GM21526 (cell line): ENCODE results near the gene MEAK7.
"Not testable (repeated sequence)": the region's sequence is repeated elsewhere in the genome, so short reads cannot be mapped to it uniquely, and the experiment has no call there.

Source experiments
- ATAC-seq: cut with Tn5 transposase; IDR thresholded peaks from one replicate; pipeline ENCODE4 v1.9.1; 2021; ENCODE audit warnings: moderate library complexity; ENCODE audit not compliant: unreplicated experiment, low FRiP score

MEAK7 gene

GRCh38 chr16:84534815-84535214 lies 30.4 kb upstream of the MEAK7 start:
- no peak for ATAC-seq

GRCh38 chr16:84532855-84533486 lies 28.5 kb upstream of the MEAK7 start:
- no peak for ATAC-seq

- ATAC-seq: no peak
These were observed 27.8 kb upstream of the MEAK7 start for GRCh38 chr16:84532291-84532724.

- ATAC-seq: no peak
These were observed 27.2 kb upstream of the MEAK7 start for GRCh38 chr16:84531671-84532111.

DNA sequence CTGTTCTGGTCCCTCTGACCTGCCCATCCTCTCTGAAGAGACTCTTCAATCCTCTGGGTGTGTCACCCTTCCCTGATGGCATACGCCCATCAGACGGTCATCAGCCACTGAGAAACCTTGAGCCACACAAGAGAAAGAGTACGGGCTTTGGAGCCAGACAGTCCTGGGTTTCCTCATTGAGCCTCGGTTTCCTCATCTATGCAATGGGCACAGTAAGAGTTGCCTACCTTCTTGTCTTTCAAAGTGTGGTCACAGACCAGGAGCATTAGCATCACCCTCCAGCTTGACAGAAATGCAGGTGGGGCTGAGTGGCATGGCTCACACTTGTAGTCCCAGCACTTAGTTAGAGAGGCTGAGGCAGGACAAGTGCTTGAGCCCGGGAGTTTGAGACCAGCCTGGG lies 26.1 kb upstream of the MEAK7 start:
- no peak for ATAC-seq

GRCh38 chr16:84529607-84530006 lies 25.1 kb upstream of the MEAK7 start:
- ATAC-seq: no peak

DNA sequence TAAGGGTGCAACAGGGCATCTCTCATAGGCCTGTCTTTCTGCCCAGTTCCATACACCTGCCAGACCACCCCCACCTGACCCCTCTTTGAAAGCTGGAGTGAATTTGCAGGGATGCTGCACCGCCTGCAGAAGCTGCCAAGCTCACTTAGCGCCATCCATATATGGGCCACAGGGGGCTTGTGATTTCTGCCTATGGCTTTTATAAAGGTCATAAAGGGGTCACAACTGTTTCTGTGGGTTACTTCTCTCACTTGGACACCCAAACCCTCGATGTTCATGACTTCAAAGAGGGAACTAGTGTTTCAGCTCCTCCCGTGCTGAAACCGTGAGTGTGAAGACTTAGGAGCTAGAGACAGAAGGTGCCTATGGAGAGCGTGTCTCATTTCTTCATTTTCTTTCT lies 23.9 kb upstream of the MEAK7 start:
- ATAC-seq: no peak

- no peak for ATAC-seq
These were observed 23.2 kb upstream of the MEAK7 start for GRCh38 chr16:84527532-84528269.

DNA sequence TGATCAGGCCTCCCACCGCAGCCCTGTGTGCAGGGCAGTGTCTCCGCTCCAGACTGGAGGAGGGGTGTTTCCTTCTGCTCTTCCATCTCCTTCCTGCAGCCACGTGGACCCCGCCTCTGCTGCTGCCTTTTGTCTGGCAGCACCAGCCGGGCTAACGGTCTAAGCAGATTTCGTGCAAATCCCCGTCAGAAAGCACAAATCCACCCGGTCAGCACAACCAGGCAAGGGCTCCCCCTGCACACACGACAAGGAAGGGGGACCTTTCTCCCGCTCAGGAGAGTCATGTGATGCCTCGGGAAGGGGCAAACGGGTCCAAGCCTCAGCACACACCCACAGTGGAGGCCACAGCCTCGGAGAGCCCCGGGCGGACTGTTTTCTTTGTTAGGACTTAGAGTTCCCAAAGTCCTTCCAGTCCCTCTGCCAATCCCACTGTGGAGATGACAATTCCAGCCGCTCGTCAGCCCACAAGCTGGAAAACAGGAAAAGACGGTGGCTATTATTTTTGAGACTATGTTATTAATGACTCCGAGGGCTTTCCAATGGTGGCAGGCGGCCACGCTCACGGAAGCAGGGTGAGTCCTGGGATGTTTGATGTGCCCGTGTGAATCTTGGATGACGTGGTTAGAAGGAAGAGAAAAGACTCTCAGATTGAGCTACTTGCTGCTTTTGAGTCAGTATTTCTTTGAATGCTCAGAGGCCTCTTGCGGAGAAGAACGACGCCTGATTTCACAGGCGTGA lies 22.5 kb upstream of the MEAK7 start:
- no peak for ATAC-seq

DNA sequence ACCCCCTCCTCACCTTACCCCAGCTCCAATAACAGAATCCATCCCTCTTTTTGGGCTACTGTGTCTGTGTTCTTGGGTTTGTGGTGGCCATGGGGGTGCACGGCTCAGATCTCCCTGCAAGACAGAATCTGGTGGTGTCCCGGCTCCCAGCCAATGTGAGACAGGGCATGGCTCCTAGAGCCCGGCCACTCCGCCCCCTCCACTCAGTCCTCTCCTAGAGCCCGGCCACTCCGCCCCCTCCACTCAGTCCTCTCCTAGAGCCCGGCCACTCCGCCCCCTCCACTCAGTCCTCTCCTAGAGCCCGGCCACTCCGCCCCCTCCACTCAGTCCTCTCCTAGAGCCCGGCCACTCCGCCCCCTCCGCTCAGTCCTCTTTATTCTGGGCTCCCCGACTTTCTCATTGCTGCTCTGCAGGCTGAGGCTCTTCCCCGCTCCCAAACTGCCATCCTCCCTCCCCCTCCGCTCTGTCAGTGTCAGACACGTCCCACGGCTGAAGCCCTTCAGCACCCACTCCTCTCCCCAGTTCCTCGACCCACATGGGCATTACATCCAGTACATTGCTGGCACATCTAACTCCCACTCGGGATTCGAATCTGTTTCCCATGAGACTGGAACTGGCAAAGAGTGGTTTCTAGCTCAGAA lies 20.6 kb upstream of the MEAK7 start:
- ATAC-seq: not testable (repeated sequence)

- no peak for ATAC-seq
These were observed 20.0 kb upstream of the MEAK7 start for GRCh38 chr16:84524346-84524920.

- ATAC-seq: no peak
These were observed 17.0 kb upstream of the MEAK7 start for GRCh38 chr16:84521497-84521770.

GRCh38 chr16:84520725-84521496 lies 16.5 kb upstream of the MEAK7 start:
- ATAC-seq: no peak

DNA sequence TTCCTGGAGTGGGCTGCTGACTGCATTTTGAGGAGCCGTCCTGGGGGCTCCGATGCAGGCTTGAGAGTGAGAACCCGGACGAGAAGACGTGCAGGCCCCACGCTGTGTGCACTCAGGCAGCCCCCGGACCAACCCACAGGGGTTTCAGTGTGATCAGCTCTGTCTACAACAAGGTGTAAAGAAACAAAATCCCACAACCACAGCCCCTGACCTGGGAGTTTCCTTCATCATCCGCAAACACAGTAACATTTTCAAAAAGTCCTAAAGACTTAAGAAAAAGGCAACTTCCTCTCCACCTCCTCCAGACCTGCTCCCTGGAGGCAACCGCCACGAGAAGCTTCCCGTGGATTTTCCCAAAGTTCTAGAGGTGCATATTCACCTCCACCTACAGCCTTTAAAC lies 15.4 kb upstream of the MEAK7 start:
- no peak for ATAC-seq

DNA sequence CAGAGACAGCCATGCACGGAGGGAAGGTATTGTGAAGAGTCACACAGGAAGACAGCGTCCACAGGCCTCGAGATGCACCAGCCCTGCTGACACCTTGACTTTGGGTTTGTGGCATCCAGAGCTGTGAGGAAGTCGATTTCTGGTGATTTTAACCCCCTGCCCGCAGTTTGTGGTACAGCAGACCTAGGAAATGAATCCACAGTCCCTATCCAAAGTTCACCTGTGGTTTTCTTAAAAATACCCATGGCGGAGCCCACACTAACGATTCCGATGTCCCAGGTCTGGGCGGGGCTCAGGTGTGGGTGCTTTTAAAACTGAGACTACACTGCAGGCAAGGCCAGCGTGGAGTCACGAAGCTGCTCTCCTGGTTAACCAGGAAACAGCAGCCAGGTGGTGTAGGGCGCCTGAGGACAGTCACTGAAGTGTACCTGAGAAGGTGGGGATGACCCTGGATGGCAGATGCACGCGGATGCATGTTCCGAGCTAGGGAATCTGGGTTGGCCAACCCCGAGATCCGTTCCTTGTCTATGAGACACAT lies 14.4 kb upstream of the MEAK7 start:
- ATAC-seq: no peak

DNA sequence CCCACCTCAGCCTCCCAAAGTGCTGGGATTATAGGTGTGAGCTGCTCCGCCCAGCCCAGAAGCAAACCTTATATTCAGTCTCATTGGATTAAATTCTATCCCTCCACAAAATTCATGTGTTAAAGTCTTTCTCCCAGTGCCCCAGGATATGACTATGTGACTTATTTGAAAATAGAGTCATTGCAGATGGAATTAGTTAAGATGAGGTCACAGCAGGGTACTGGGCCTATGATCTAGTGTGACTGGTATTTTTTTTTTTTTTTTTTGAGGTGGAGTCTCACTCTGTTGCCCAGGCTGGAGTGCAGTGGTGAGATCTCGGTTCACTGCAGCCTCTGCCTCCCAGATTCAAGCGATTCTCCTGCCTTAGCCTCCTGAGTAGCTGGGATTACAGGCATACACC lies 13.8 kb upstream of the MEAK7 start:
- ATAC-seq: not testable (repeated sequence)

- ATAC-seq: no peak
These were observed 12.9 kb upstream of the MEAK7 start for GRCh38 chr16:84517366-84517765.

DNA sequence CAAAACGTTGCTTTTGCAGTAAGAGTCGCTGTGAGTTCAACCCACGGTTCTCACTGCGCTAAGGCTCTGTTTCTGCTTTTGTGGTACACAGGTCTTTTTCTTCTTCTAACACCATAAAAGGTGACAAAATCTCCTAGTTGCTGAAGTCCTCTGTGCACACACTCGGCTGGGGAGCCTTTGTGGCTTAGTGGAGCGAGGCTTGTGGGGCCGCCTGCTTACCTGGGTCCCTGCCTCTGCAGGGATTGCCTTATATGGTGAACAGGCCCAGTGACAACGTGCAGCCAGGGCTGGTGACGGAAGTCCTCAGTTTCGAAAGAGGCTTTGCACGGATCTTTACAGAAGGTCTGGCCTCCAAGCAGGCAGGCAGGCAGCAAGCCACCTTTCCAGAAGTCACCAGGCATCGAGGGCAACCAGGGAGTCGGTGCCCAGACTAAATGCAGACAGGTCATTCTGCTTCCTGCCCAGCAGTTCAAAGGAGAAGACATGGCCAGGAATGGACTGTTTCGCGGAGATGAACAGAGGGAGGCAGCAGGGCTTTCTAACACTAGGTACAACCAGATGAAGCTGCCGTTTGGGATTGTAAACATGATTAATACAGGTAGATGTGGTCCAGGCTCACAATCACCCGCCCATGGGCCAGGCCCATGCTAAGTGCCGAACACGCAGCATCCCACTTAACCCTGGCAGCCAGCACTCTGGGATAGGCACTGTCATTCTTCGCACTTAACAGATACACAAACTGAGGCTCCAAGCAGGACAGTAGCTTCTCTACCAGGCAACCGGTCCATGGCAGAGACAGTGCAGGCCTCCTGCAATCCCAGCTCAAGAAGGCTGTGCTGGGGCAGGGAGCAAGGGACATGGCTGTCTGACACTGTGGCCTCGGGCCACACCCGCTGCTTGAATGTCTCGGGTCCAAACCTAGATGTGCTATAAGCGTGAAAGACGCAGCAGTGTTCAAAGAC lies 10.7 kb upstream of the MEAK7 start:
- peak; percentile 91 for ATAC-seq
